GM19372 (cell line): Measurements from ENCODE around the gene SMARCC1.

Source experiments
- ATAC-seq: cut with Tn5 transposase; IDR thresholded peaks from one replicate; pipeline ENCODE4 v1.9.1; 2021; ENCODE audit warnings: mild to moderate bottlenecking, low read depth, moderate library complexity; ENCODE audit not compliant: unreplicated experiment

Gene SMARCC1

DNA sequence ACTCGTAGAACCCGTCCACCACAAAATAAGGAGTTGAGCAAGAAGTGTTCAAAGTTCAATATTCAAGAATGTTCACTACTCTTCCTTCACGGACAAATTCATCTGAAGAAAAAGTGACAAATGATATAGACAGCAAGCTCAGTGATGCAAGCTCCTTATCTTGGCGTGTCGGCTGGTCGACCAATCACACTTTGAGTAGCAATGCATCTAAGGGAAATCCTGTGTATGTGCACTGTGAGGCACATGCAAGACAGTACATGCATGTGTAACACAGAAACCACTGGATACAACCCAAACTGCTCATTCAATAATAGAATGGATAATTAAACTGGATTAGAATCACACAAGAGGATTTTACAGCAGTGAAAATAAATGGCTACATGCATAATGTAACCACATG lies 138.6 kb downstream of the SMARCC1 start:
- ATAC-seq, result no peak

DNA sequence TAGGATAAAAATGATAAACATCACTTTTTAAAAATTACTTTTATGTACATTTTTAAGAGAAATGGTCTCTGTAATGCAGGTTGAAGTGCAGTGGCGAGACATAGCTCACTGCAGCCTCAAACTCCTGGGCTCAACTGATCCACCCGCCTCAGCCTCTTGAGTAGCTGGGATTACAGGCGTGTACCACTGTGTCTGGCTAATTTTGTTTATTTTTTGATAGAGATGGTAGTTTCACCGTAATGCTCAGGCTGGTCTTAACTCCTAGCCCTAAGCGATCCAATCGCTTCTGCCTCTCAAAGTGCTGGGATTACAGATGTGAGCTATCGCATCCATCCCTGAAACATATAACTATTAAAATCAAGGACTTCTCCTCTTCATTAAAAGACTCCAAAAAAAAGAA lies 140.0 kb downstream of the SMARCC1 start:
- no peak for ATAC-seq

DNA sequence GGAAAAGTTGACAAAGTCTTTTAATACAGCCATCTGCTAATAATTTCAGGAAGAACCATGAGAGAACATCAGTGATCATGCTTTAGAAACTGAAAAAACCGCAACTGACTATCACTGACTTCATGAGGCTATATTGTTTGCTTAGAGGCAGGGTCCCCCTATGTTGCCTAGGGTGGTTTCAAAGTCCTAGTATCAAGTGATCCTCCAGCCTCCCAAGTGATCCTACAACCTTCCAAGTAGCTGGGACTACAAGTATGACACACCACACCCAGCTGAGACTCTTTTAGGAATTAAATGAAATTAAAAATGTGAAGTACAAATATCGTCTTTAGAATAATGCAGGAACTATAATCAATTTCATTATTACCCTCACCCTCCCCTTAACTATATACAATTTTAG lies 144.8 kb downstream of the SMARCC1 start:
- ATAC-seq, result no peak

GRCh38 chr3:47636225-47636624 lies 145.5 kb downstream of the SMARCC1 start:
- ATAC-seq, result no peak

DNA sequence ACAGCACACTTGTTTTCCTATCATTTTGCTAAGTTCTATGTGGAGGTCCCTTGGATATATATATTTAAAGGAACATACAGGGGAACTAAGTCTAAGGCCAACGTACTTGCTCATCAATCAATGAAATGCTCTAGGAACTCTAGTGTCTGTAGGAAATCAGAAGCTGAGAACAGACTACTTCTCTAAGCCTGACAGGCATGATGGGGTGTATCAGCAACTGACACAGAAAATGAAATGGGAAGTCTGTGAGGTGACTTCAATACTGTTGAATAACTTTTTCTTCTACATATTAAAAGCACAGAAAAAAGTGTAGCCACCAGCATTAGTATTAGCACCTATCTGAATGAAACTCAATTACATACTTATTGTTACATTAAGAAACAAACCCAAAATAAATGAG lies 146.2 kb downstream of the SMARCC1 start:
- ATAC-seq, result no peak

- no peak for ATAC-seq
Observed at GRCh38 chr3:47634996-47635395, 146.7 kb downstream of the SMARCC1 start.

DNA sequence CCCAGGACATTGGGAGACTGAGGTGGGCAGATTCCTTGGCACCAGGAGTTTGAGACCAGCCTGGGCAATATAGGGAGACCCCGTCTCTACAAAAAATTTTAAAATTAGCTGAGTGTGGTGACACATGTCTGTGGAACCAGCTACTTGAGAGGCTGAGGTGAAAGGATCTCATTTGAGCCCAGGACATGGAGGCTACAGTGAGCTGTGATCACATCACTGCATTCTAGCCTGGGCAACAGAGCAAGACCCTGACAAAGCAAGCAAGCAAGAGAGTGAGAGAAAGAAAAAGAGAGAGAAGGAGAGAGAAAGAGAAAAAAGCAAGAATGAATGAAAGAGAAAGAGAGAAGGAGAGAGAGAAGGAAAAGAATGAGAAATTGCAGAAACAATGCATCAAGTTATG lies 150.9 kb downstream of the SMARCC1 start:
- ATAC-seq, result no peak

DNA sequence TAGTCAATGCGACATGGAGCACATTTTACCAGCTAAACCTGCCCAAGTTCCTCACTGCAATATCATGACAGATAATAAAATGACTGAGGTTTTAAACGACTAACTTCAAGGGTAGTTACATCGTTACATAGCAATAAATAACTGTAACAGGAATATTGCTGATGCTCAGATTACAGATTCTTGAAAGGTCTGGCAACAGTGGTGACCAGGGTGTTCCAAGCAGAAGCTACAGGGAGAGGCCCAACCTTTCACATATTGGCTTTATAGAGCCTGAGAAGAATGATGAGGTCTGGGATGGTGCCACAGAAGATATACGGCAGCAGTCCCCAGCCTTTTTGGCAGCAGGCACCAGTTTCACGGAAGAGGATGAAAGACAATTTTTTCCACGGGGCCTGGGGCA lies 151.9 kb downstream of the SMARCC1 start:
- no peak for ATAC-seq

- ATAC-seq, result no peak
Observed at GRCh38 chr3:47628426-47628825, 153.3 kb downstream of the SMARCC1 start.

GRCh38 chr3:47622671-47623461 lies 158.8 kb downstream of the SMARCC1 start:
- no peak for ATAC-seq

DNA sequence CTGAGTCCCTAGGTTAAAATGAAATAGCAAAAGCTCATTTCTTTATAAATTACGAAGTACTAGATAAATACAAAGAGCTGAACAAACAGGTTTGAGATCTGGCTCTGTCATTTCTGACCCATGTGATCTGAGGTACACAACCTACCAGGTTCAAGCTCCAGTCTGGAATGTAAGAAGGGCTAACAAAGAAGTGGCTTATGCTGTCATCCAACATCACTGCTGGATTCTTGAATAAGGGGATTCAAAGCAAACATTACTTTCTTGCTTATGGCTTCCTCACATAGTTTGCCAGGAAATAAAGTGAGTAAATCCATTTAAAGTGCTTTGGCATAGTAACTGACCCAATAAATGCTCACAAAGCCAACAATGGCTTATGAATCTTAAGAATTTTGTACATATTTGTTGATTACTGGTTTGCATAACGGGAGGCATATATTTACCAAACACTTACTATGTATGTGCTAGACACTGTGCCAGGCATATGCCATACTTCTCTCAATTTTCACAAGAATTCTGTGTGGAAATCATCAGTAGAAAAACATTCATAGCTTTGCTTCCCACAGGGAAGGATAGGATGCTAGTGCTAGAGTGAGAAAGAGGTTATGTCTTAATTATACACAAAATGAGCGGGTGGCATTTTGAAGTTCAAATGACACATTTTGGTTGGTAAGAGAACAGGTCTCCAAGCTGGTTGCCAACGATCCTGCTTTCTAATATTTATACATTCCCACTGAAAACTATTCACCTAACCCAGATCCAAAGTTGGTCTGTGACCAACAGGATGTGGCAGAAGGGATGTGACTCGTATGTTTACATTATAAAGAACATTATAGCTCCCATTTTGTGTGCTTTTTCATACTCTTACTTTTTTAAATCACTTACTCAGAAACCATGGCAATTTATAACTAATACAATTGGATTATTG lies 164.3 kb downstream of the SMARCC1 start:
- ATAC-seq, result no peak

GRCh38 chr3:47614788-47615187 lies 166.9 kb downstream of the SMARCC1 start:
- no peak for ATAC-seq

- ATAC-seq, result no peak
Observed at GRCh38 chr3:47613722-47614121, 168.0 kb downstream of the SMARCC1 start.

DNA sequence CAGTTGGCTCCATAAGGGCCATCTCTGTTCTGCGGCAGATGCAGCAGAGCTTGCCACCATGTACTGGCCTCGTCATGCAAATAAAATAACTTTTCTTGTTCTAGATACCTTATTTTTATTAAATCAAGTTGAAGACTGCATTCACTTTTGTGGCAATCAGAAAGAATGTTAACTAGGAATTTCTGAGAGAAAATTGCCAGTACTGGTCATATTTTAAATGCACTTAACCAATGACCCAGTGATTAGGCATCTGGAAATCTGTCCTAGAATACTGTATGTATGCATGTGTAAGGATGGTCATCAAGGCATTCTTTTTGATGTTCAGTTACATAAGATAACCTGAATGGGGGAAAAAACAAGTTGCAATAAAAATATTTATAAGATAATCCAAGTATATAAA lies 168.8 kb downstream of the SMARCC1 start:
- ATAC-seq, result no peak

DNA sequence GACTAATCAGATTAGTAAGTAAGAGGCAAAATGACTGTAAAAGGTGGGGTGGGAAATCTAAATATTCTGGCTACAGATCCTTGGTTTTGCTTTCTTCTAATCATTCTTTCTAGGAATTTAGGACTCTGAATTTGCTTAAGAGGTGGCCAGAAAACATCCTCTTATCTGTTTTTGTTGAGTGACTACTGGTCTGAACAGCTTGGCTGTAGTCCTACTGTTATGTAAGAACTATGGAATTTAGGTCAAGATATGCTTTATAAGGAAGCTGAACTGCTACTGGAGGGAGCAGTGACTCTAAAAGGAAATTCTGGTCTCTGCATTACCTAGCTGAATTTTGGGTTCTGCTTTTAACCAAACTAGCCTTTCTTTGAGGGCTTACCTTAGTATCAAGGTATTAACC lies 169.5 kb downstream of the SMARCC1 start:
- ATAC-seq, result no peak

- ATAC-seq, result no peak
Observed at GRCh38 chr3:47611576-47611975, 170.1 kb downstream of the SMARCC1 start.

- ATAC-seq, result no peak
Observed at GRCh38 chr3:47610583-47610982, 171.1 kb downstream of the SMARCC1 start.

DNA sequence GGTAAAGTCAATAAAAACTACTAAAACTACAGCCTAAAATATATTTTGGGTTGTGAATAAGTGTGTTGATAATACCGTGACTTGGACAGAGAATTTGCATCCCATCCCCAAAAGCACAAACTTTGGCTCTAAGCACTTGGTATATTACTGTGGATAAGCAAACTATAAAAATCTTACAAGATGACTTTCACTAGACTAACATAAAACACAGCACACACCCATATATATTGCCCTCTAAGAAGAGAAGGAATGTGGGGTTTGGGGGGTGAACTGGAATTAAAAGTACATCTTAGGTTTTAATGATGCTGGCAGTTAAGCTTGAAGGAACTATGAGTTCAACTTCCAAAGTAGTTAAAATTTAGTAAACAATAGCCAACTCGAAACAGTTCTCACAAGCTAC lies 174.4 kb downstream of the SMARCC1 start:
- no peak for ATAC-seq

GRCh38 chr3:47606165-47606564 lies 175.5 kb downstream of the SMARCC1 start:
- no peak for ATAC-seq

DNA sequence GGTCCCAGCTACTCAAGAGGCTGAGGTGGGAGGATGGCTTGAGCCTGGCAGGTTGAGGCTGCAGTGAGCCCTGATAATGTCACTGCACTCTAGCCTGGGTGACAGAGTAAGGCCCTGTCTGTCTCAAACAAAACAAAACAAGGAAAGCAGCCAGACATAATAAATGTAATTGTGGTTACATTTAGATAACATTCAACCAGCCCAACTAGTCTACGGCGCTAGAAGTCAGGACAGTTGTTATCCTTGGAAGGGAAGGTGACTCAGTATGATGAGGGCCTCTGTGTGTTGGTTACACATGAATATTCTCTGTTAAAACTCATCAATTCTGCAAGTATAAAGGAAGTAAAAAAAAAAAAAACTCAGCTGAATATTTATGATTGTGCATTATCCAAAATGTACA lies 176.0 kb downstream of the SMARCC1 start:
- ATAC-seq, result no peak

GRCh38 chr3:47604145-47604544 lies 177.5 kb downstream of the SMARCC1 start:
- no peak for ATAC-seq

DNA sequence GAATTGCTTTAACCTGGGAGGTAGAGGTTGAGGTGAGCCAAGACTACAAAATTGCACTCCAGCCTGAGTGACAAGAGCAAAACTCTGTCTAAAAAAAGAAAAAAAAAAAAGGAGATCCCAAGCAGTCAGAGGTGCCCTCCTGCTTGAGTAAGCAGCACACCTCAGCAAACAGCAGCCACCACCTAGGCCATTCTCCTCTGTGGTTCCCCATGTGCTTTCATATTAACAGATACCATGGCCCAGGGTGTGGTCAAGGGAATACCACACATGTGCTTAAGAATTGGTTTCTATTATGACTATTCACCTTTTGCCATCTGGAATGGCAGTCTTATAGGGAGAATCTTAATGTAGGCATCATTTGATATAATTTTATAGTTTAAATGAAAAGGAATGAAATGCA lies 178.4 kb downstream of the SMARCC1 start:
- no peak for ATAC-seq
